Natural killer cell treated with Interleukin-12 subunit alpha and Interleukin-12 subunit beta and Interleukin-15 and Interleukin-18, amount 100 ng/mL, for 72 hours (primary cell): Measurements from ENCODE around the gene COL9A3. TPM values are rescaled to one million over a fixed set of nuclear protein-coding genes. Genes with fewer than 3 reads are reported as not detected.

ENCODE experiments used
- ATAC-seq, 2 donors: fragments of 150-1000 bp; cut with Tn5 transposase in 1 of 2; sonication (Bioruptor Pico), chemical (Tn5 transposase) in 1 of 2; 2 replicates each; pipeline ENCODE4 v1.10.0; 2021
- DNase-seq: peaks from one replicate; pipeline ENCODE4 v3.0.0; 2022; ENCODE audit warnings: low spot score
- H3K27ac Mint-ChIP-seq, 2 donors: 1 replicate in 1 of 2; 2 replicates in 1 of 2; pipeline ENCODE4 v1.8.0; 2022; ENCODE audit warnings: mixed read lengths in 2 of 2, mild to moderate bottlenecking in 1 of 2, moderate library complexity in 1 of 2
- H3K27me3 Mint-ChIP-seq, 2 donors: 1 replicate in 1 of 2; 2 replicates in 1 of 2; pipeline ENCODE4 v1.8.0; 2022; ENCODE audit warnings: mixed read lengths in 2 of 2
- H3K36me3 Mint-ChIP-seq: one replicate; pipeline ENCODE4 v1.8.0; 2022; ENCODE audit warnings: mixed read lengths
- H3K4me1 Mint-ChIP-seq, 2 donors: 1 replicate in 1 of 2; 2 replicates in 1 of 2; pipeline ENCODE4 v1.8.0; 2022; ENCODE audit warnings: low read depth in 2 of 2, mixed read lengths in 2 of 2, mild to moderate bottlenecking in 1 of 2
- H3K4me3 Mint-ChIP-seq: one replicate; pipeline ENCODE4 v1.8.0; 2022; ENCODE audit warnings: mixed read lengths
- H3K9me3 Mint-ChIP-seq: 2 replicates; pipeline ENCODE4 v1.8.0; 2022; ENCODE audit warnings: mixed read lengths
- total RNA-seq, 2 donors: library from RNA; stranded (reverse); gene quantifications; one replicate each; pipeline ENCODE4 v1.2.3, GENCODE V29; 2022

COL9A3 gene
- total RNA-seq, 2 donors from 2014 or later: not detected

DNA sequence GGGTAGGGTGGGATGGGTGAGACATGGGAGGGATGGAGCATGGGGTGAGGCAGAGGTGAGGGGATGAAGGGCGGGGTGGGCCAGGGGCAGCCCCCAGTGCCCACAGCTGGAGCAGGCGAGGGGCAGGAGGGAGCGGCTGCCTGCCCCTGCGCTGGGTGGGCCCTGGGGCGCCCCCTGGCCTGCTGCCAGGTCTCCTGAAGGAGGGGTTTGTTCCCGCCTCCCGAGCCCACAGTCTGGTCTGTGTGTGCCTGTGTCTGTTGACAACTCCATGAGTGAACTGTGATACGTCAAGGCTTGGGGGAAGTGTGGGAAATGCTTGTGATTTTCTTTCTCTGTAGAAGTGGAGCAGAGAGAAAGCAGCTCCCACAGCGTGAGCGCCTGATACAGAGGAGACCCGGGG is 31.5 kb upstream of the COL9A3 start:
- no peak for DNase-seq
- Mint-ChIP-seq H3K27ac (no peak overlapping the region), H3K9me3 (no peaks in the 10 kb centered on the region), H3K4me3 (no peak overlapping the region), H3K27me3 (no peaks in the 10 kb centered on the region), H3K36me3 (no peaks in the 10 kb centered on the region), H3K4me1 (no peaks in the 10 kb centered on the region)
- ATAC-seq: no peak

DNA sequence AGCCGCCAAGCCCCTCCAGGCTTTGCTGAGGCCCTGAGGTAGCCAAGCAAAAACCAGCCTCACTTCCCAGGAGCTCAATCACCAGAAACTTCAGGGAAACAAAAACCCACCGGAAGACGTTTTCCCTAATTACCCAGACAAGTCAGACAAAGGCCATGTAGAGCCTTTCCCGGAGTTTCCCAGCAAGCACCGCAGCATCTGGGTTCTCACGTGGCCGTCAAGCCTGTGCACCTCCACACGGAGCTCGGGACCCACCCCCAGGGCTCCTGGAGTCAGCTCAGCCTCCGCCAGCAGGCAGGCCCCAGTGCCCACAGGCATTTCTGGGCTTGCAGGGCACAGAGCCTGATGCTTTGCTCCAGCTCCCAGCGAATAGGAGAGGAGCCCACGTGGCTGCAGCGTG is 30.7 kb upstream of the COL9A3 start:
- no peak overlapping the region for H3K27ac Mint-ChIP-seq
- ATAC-seq: no peak
- H3K4me3 Mint-ChIP-seq: no peak overlapping the region
- no peaks in the 10 kb centered on the region for H3K36me3 Mint-ChIP-seq
- no peak for DNase-seq
- H3K27me3 Mint-ChIP-seq: no peaks in the 10 kb centered on the region
- H3K4me1 Mint-ChIP-seq: peaks cover 0 to under 1% of the 10 kb centered on the region in 2 donors
- H3K9me3 Mint-ChIP-seq: no peaks in the 10 kb centered on the region

DNA sequence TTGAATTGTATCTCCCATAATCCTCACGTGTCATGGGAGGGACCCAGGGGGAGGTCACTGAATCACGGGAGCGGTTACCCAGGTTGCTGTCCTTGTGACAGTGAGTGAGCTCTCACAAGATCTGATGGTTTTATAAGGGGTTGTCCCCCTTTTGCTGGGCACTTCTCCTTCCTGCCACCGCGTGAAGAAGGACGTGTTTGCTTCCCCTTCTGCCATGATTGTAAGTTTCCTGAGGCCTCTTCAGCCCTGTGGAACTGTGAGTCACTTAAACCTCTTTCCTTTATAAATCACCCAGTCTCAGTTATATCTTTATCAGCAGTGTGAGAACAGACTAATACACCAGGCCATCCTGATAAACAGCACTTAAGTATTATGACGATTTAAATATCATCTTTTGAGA is 29.5 kb upstream of the COL9A3 start:
- no peak for ATAC-seq
- H3K4me3 Mint-ChIP-seq: no peak overlapping the region
- no peaks in the 10 kb centered on the region for H3K36me3 Mint-ChIP-seq
- no peaks in the 10 kb centered on the region for H3K27me3 Mint-ChIP-seq
- no peaks in the 10 kb centered on the region for H3K9me3 Mint-ChIP-seq
- no peak overlapping the region for H3K27ac Mint-ChIP-seq
- peaks cover 6 to 7% of the 10 kb centered on the region in 2 donors for H3K4me1 Mint-ChIP-seq
- no peak for DNase-seq

DNA sequence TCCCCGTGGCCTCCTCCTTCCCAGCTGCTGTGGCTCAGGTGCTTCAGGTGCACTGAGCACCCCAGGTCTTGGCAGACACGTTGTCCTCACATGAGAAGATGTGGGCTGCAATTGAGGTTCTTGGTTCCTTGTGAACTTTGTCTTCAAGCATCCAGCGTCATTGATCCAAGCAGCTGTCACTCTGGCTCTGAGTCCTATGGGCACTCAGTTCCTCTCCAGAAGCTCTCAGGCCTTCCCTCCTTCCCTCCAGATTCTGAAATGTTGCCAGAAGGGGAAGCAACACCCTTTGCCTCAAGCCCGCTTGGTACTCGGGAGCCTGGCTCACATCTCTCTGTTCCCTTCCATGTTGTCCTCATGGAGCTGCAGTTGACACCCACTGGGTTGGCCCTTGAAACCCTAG is 29.0 kb upstream of the COL9A3 start:
- H3K27me3 Mint-ChIP-seq: no peaks in the 10 kb centered on the region
- H3K4me3 Mint-ChIP-seq: no peak overlapping the region
- no peak for DNase-seq
- H3K4me1 Mint-ChIP-seq: peaks cover 7 to 9% of the 10 kb centered on the region in 2 donors
- no peaks in the 10 kb centered on the region for H3K9me3 Mint-ChIP-seq
- no peaks in the 10 kb centered on the region for H3K36me3 Mint-ChIP-seq
- no peak overlapping the region for H3K27ac Mint-ChIP-seq
- no peak for ATAC-seq

DNA sequence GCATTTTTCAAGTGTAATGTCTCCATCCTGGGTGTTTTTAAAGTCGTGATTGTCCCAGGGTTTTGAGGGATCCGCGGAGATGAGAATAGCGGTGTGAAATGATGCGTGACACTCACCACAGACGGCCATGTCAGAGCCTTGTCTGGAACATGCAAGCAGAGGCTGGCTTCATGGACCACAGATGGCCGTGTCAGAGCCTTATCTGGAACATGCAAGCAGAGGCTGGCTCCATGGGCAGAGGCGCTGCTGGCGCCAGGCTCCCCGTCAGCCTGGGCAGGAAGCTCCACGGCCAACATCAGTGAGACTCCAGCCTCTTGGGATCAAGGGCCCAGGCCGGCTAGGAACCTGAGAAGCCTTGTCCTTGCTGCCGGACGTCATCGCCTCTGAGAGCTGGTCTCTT is 28.2 kb upstream of the COL9A3 start:
- H3K36me3 Mint-ChIP-seq: no peaks in the 10 kb centered on the region
- H3K27me3 Mint-ChIP-seq: no peaks in the 10 kb centered on the region
- no peak for DNase-seq
- H3K4me3 Mint-ChIP-seq: no peak overlapping the region
- no peak for ATAC-seq
- no peaks in the 10 kb centered on the region for H3K9me3 Mint-ChIP-seq
- peaks cover 12% of the 10 kb centered on the region in 2 donors for H3K4me1 Mint-ChIP-seq
- no peak overlapping the region for H3K27ac Mint-ChIP-seq

DNA sequence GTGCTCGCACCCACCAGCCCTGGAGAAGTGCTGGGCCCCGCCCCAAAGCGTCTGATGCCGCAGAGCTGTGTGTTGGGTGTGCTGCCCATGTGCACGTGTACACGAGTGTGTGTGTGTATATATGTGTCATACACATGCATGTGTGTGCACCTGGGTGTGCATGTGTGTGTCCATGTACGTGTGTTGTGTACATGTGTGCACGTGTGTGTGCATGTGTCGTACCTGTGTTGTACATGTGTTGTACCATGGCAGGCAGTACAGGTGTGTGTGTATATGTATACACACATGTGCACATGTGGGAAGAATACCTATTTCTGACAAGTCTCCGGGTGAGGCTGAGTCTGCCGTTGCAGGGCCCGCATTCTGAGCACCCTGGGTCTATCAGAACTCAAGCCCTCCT is 26.8 kb upstream of the COL9A3 start:
- ATAC-seq (no peak), DNase-seq (no peak)
- H3K4me3 Mint-ChIP-seq: no peak overlapping the region
- no peaks in the 10 kb centered on the region for H3K27me3 Mint-ChIP-seq
- H3K4me1 Mint-ChIP-seq: peaks cover 15% of the 10 kb centered on the region in 2 donors
- no peak overlapping the region for H3K27ac Mint-ChIP-seq
- H3K36me3 Mint-ChIP-seq: no peaks in the 10 kb centered on the region
- no peaks in the 10 kb centered on the region for H3K9me3 Mint-ChIP-seq

DNA sequence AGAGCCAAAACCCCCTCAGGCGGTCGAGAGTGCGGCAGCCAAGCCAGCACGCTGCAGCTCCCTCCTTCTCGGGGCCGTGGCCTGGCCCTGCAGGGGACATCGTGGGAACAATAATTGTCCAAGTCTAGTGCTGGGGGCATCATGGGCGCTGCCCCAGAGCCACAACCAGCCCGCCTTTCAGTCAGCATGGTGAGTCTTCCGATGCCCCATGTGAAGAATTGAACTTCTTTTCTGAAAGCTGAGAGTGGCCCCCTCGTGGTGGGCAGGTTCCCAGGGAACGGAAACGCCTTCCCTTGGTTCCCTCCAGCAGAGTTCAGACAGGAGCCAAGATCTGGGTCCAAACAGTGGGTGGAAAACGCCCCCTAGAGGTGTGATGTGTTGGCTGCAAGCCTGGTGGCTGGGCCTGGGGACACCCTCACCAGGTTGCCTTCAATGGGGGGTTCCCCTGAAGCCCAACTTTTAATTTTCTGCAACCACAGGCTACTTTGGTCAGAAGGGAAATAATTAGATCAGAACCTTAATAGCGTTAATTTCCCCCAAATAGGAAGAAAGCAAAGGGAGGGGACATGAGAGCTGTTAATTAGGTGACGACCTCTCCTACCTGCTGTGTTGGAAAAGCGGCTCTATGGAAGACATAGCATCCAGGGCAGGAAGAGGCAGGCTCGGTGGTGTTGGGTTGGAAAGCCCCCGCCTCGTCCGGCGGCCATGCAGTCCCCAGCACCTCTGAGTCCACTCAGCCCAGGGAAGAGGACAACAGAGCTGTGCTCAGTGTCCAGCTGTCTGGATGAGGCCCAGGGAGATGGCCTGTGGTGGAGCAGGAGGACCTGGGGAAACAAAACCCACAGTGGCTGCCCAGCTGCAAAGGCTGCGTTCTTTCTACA is 25.3 kb upstream of the COL9A3 start:
- H3K36me3 Mint-ChIP-seq: no peaks in the 10 kb centered on the region
- H3K4me1 Mint-ChIP-seq: peaks cover 21 to 22% of the 10 kb centered on the region in 2 donors
- ATAC-seq: no peak
- DNase-seq: peak; percentile 77
- no peak overlapping the region for H3K4me3 Mint-ChIP-seq
- H3K9me3 Mint-ChIP-seq: no peaks in the 10 kb centered on the region
- H3K27ac Mint-ChIP-seq: peak overlapping the region; percentile 24 to 88
- no peaks in the 10 kb centered on the region for H3K27me3 Mint-ChIP-seq

DNA sequence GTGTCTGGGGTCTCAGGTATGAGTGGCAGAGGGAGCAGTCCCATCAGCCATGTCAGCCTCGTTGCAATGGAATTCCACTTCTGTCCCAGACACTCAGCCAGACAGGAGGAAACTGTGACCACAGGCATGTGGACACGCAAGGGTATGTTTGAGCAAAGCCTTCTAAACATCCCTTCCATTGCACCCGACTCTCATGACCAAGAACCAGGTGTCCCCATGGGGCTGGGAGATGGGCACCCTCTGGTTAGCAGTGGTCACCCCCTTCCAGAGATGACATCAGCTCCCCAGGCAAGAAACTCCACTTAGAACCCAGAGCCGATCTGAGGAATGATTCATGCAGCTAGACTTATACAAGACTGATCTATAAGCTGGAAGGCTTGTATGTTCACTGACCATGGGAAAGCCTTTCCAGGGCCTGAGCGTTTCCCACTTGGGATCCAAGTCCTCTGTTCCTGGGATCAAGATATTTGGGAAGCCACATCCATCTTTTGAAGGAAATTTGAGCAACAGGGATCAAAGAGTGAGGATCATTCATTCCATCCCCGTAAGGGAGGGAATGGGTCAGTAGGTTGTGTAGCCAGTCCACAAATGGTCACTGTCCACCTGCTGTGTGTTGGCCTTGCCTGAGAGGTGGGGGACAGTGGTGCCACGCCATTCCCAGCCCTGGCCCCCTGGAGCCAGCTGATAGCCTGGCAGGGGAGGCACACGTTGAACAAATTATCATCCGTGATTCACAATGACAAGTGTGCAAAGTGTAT is 24.5 kb upstream of the COL9A3 start:
- H3K4me3 Mint-ChIP-seq: no peak overlapping the region
- ATAC-seq (no peak), DNase-seq (no peak)
- no peaks in the 10 kb centered on the region for H3K9me3 Mint-ChIP-seq
- H3K4me1 Mint-ChIP-seq: peaks cover 21 to 22% of the 10 kb centered on the region in 2 donors
- H3K27ac Mint-ChIP-seq: peak overlapping the region; percentile 88 to 90
- no peaks in the 10 kb centered on the region for H3K27me3 Mint-ChIP-seq
- no peaks in the 10 kb centered on the region for H3K36me3 Mint-ChIP-seq

DNA sequence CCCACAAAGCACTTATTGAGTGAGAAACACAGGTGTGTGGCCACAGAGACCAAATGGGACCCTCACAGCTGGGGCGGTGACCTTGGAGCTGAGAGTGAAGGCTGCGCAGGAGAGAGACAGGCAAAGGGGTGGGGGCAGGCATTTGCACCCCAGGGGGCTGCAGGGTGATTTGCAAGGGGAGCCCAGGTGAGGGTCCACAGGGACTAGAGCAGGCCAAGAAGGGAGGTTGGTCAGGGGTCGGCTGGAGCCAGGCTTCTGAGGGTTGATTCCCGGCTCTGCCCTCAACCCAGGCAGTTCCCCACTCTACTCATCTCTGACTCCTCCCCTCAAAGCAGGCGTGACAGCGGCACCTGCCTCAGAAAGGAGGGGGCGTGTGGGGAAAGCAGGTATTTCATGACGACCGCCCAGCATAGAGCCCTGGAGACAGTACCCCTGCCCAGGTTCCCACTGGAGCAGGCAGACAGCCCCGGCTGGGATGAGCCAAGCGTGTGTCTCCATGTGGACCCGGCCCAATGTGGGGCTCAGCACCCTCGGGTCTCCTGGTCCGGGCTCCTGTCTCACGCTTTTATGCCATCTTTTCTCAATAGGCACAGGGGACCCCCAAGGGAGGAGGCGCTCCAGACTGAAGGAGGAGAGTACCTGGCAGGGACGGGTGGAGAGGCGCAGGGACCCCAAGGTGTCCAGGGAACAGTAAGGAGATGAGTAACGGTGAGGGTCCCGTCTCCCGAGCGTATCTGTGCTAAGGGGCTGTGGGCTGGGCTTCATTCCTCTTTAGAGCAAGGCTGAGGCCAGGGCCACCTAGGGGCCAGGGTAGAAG is 23.7 kb upstream of the COL9A3 start:
- Mint-ChIP-seq H3K27ac (peak overlapping the region; percentile 88 to 90), H3K27me3 (no peaks in the 10 kb centered on the region), H3K36me3 (no peaks in the 10 kb centered on the region), H3K4me3 (peak overlapping the region; percentile 53), H3K4me1 (peaks cover 21 to 26% of the 10 kb centered on the region in 2 donors), H3K9me3 (no peaks in the 10 kb centered on the region)
- DNase-seq (no peak), ATAC-seq (no peak)

DNA sequence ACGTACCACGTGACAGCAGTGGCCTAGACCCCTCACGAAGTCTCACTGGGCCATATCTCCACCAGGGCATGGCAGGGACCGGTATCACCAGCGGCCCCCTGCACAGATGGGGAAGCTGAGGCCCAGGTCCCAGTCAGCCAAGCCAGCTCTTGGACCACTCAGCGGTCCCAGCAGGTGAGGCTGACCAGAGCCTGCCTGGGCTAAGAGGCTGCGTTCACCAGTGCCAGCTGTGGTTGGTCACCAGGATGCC is 23.2 kb upstream of the COL9A3 start:
- peaks cover 26 to 31% of the 10 kb centered on the region in 2 donors for H3K4me1 Mint-ChIP-seq

DNA sequence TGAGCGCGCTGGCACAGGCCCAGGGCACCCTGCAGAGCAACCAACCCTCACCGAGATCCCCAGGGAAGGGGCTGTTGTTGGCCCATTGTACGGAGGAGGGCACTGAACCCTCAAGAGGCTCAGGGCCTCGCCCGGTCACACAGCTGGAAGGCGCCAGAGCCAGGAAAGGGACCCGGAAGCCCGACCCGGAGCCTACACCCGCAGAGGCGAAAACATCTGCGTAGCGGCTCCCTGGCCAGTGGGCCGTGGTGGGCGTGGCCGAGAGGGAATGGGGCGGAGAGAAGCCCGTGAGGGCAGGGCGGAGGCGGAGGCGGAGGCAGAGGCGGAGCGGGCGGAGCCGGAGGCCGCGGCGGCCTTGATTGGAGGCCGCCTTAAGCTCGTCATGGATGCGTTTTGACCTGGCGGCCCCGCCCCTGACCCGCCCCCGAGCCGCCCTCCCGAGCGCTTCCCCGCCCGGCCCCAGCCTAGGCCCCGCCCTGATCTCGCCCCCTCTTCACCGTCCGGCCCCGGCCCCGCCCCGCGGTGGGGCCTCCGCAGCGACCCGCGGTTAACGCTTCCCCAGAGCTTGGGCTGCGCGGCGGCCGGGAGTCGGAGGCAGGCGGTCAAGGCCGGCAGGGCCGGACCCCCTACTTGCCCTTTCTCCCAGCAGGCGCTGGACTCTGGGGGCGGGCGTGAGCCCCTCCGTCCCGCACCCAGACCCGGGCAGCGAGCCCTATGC is 22.7 kb upstream of the COL9A3 start:
- Mint-ChIP-seq H3K27ac (peak overlapping the region; percentile 88 to 90), H3K27me3 (no peaks in the 10 kb centered on the region), H3K4me1 (peaks cover 27 to 31% of the 10 kb centered on the region in 2 donors), H3K9me3 (no peaks in the 10 kb centered on the region), H3K36me3 (peaks cover 8% of the 10 kb centered on the region), H3K4me3 (peak overlapping the region; percentile 86)
- ATAC-seq (peak; percentile 91 to 93), DNase-seq (peak; percentile 99)

More for the DNA sequence above, 23.2 kb upstream of the COL9A3 start:
- Mint-ChIP-seq H3K36me3 (peaks cover 3% of the 10 kb centered on the region), H3K9me3 (no peaks in the 10 kb centered on the region), H3K4me3 (peak overlapping the region; percentile 58), H3K27me3 (no peaks in the 10 kb centered on the region), H3K27ac (peak overlapping the region; percentile 88 to 90)
- ATAC-seq: no peak
- no peak for DNase-seq

DNA sequence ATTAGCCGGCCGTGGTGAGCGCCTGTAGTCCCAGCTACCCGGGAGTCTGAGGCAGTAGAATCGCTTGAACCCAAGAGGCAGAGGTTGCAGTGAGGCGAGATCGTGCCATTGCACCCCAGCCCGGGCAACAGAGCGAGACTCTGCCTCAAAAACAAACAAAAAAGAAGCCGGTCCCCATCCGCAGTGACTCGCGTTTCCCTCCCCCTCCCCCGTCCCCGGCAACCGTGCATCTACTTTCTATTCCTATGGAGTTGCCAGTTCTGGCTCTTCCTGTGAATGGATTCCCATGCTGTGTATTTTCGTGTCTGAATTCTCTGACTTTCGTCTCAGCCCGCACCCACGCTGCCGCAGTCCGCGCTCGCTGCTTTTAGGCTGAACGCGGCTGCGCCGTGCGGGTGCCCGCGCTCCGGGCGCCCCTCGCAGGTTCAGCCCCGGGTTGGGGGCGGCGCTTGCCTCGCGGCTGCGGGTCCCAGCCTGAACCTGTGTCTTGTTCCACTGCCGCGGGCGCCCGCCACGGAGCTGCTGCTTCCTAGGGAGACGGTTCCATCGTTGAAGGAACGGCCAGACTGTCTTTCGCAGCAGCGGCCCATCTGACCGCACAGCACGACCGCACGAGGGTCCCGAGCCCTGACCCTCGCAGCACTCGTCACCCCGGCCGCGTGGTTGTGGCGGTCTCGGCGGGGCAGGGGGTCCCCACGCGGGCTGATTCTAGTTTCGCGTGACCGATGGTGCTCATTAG is 21.7 kb upstream of the COL9A3 start:
- Mint-ChIP-seq H3K9me3 (no peaks in the 10 kb centered on the region), H3K36me3 (peaks cover 9% of the 10 kb centered on the region), H3K27me3 (no peaks in the 10 kb centered on the region), H3K27ac (peak overlapping the region; percentile 88 to 93), H3K4me3 (peak overlapping the region; percentile 86), H3K4me1 (peaks cover 27 to 31% of the 10 kb centered on the region in 2 donors)
- no peak for ATAC-seq
- peak; percentile 74 for DNase-seq
